ENCODE data around the gene GUCA2B. TPM values are rescaled to one million over a fixed set of nuclear protein-coding genes. Genes with fewer than 3 reads are reported as not detected.

Gene GUCA2B
- not detected for polyA plus RNA-seq (ENCODE audit: insufficient read length)
- long read RNA-seq, donor 1, result 0 reads
- long read RNA-seq, donor 2, result 0 reads
- long read RNA-seq, donor 3, result 0 reads
- long read RNA-seq, donor 4, result 0 reads
- long read RNA-seq, donor 5, result 0 reads
- long read RNA-seq, donor 6, result 0 reads
- long read RNA-seq, donor 7, partial matches to known transcripts, result 0 of 1 reads
- long read RNA-seq, donor 7, other reads (novel, unspliced or antisense), result 0 of 1 reads
- long read RNA-seq, donor 8, result 0 reads

DNA sequence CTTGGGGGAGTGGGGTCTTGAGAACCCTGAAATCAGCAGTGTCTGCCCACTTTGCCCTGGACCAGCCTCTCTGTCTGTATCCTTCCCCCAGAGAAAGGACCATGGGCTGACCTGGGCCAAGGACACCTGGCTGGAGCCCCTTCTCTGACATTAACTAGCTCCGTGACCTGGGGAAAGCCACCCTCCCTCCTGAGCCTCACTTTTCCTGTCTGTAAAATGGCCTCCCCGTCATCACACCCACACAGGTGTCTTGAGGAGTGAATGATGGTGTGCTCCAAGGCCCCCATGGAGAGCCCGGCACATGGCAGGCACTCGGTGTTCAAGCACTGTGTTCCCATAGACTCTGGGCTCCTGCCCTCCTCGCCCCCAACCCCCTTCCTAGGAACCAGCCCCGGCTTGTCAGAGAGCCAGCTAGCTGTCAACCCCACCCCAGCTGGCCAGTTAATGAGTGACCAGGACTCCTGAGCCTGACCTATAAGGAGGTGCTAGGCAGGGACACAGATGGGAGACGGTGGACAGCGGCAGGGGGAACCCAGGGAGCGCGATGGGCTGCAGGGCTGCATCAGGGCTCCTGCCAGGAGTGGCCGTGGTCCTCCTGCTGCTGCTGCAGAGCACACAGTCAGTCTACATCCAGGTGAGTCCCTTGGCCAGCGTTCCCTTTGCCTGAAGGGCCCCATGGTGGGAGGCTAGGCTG is at the start of gene GUCA2B:
Gene GUCA2B, plus strand, starts transcription at position 504 of the 694 bp plus-strand sequence. Its CDS starts 41 bp downstream, at position 545.
- no peak for DNase-seq

- DNase-seq, result no peak
Observed at GRCh38 chr1:42105025-42105424, 48.2 kb upstream of the GUCA2B start.

- no peak for DNase-seq
Observed at GRCh38 chr1:42108309-42108708, 44.9 kb upstream of the GUCA2B start.

DNA sequence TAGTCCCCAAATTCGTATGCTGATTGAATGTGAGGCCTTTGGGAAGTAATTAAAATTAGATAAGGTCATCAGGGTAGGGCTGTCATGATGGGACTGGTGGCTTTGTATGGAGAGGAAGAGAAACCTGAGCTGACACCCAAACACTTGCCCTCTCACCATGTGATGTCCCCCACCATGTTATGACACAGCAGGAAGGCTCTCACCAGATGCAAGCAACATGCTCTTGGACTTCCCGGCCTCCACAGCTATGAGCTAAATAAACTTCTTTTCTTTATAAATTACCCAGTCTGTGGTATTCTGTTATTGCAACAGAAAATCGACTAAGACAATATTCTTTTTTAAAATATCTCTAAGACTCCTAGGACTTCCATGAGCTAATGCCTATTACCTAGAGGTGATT is 43.6 kb upstream of the GUCA2B start:
- DNase-seq, result no peak

DNA sequence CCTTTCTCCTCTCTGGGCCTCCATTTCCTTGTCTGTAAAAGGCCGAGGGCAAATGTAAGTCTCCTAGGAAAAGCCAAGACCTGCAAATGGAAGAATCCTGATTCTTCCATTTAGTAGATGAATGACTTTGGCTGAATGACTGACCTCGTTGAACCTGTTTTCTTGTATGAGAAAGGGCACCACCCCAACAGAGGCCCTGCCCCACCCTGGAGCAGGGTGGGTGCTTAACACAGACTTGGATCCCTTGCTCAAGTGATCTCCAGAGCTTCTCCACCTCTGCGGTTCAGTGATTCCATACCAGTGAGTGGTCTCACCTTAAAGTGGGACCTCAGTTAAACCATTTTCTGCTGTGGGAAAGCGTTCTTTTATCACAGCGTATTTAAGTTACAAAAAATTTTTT is 39.0 kb upstream of the GUCA2B start:
- no peak for DNase-seq

- DNase-seq, result no peak
Observed at GRCh38 chr1:42117214-42117613, 36.0 kb upstream of the GUCA2B start.

- no peak for DNase-seq
Observed at GRCh38 chr1:42118125-42118524, 35.1 kb upstream of the GUCA2B start.

GRCh38 chr1:42122408-42122807 is 30.8 kb upstream of the GUCA2B start:
- DNase-seq, result no peak

GRCh38 chr1:42125552-42125951 is 27.7 kb upstream of the GUCA2B start:
- no peak for DNase-seq

DNA sequence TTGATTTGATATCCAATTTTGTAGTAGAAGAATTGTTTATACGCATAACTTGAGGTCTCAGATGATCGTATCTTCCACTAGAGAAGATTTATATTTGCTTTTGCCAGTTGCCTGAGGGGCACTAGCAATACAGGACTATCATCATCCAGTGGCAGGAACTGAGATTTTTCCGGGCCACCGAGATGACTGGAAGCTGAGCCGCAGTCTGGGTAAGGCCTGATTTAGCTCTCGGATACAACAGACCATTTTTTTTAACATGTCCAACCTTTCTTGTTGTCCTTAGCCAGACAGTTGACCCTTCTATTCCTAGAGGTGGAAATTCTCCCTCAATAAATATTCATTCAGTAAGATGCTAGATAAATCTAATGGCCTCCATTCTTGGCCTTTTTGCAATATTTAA is 25.4 kb upstream of the GUCA2B start:
- no peak for DNase-seq

GRCh38 chr1:42128499-42128898 is 24.7 kb upstream of the GUCA2B start:
- DNase-seq, result no peak

GRCh38 chr1:42128964-42129363 is 24.2 kb upstream of the GUCA2B start:
- no peak for DNase-seq

- no peak for DNase-seq
Observed at GRCh38 chr1:42130061-42130660, 23.0 kb upstream of the GUCA2B start.

DNA sequence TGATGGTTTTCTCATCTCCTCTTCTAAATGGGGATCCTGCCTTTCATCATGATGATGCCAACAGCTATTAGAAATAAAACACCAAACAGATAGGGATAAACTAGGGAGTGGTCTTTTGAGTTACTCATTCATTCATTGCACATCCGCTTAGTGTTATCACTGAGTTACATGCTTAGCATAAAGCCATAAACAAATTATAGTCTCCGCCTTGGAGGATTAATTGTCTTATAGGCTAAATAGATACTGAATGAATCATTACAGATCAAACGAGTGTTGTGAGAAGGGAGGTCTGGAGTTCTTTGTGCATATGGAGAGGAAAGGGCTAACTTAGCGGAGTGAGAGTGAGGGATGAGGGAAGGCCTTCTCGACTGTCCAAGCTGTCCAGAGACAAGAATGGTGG is 19.8 kb upstream of the GUCA2B start:
- no peak for DNase-seq

GRCh38 chr1:42133809-42134526 is 19.2 kb upstream of the GUCA2B start:
- DNase-seq, result no peak

- DNase-seq, result no peak
Observed at GRCh38 chr1:42135426-42135825, 17.8 kb upstream of the GUCA2B start.

DNA sequence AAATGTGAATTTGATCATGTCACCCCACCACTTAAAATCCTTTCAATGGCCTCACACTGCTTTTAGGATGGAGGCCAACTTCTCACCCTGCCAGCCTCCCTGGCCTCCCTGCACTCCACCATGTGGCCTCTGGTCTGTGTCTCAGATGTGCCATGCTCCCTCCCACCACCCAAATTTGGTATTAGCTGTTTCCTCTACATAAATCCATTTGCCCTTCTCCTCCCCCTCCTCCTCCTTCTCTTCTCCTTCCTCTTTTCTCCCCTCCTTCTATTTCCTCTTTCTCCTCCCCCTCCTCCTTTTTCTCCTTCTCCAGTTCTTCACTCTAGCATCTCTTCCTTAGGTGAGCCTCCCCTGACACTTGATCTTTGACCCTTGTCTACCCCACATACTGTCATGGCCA is 16.7 kb upstream of the GUCA2B start:
- no peak for DNase-seq

DNA sequence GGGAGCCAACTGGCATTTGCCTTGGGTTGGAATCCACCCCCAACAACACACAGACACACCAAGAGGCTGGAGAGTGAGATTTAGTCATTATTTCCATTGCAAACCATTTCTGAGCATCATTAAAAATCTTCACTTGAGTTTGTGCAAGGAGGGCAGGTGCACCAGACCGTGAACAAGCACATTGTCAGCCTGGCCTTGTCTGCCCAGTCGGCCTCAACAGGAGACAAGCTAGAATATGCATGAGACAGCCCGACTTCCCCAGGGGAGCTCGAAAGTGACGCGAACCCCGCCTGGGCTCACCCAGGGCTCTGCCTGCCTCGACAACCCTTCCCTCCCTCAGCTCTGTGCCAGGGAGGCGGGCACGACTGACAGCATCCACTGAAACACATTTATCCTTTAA is 15.4 kb upstream of the GUCA2B start:
- DNase-seq, result no peak

GRCh38 chr1:42138586-42138985 is 14.6 kb upstream of the GUCA2B start:
- no peak for DNase-seq

DNA sequence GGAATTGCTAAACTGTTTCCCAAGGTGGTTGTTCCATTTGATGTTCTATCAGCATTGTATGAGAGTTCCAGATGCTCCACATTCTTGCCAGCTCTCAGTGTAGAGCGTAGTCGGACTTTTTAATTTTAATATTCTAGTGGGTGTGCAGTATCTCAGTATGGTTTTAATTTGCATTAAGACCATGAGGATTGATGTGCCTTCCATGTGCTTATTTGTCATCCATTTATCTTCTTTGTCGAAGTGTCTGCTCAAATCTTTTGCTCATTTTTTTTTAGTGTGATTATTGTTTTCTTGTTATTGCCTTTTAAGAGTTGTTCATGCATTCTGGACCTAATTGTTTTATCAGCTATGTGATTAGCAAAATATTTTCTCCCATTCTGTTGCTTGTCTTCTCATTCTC is 13.8 kb upstream of the GUCA2B start:
- DNase-seq, result no peak

DNA sequence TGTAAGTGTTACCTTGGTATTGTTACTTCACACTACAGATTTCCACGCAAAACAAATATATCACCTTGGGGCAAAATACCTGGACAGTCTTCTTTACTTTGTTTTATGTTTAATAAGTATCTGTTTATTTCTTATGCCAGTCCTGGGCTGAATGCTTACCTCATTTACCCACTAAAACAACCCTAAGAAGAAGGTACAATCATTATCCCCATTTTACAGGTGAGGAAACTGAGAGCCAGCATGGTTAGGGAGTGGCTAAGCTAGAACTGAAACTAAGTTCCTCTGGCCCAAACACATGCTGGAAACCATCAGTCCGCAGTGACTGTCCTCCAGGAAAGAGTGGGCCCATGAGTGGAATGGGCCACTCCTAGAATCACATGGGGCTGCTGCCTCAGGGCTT is 13.0 kb upstream of the GUCA2B start:
- DNase-seq, result no peak

DNA sequence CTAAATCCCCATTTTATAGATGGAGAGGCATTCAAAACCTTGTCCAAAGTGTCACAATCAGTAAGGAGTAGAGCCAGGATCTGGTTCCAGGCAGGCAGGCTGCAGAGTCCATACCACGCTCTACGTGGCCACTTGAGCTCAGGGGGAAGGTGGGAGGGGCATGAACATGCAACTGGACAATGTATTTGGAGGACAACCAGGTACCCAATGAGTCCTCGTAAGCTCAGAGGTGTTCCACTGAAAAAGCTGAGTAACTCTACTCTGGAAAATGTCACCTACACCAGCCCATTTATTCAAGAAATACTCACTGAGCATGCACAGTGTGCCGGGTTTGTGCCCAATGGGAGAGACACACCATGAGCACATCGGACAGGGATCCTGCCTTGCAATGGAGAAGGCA is 11.2 kb upstream of the GUCA2B start:
- no peak for DNase-seq
